ENCODE results near the gene XG.
"Not testable (repeated sequence)": the region's sequence is repeated elsewhere in the genome, so short reads cannot be mapped to it uniquely, and the experiment has no call there.

Gene XG

DNA sequence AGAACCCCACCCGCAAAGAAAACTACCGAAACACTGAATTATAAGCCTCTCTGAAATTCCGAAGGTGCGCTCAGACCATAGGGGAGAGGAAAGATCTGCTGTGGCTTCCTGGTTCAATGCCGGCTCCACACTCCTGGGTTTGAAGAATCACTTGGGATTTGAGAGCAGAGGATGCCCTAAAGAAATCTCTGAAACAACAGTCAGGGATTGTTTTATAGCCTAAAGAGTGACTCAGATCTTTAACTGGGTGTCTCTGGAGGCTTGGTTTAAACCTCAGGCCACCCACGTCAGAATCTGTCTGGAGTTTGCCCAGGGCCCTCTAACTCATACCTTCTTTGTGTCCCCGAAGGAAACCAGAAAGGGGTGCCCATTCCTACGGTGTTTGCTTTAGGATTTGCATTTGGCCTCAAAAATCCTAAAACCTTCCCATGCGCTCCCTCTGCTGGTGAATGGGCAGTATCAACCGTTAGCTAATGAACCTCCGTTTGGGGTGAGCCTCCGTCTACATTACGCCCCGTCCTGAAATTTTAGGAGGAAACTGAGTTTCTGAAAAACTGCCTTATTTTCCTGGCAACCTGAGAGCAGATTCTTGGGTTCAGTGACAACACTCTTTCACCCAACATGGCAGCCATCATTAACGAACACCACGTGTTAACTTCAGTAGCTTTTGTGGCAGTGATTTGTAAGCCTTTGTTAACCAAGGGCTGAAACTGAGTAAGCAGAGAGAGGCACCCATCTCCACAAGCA is 60.5 kb downstream of the XG start:
- in situ Hi-C loops (cut with MboI; ENCODE audit: low sequenced_read_pairs), result not testable (repeated sequence)

DNA sequence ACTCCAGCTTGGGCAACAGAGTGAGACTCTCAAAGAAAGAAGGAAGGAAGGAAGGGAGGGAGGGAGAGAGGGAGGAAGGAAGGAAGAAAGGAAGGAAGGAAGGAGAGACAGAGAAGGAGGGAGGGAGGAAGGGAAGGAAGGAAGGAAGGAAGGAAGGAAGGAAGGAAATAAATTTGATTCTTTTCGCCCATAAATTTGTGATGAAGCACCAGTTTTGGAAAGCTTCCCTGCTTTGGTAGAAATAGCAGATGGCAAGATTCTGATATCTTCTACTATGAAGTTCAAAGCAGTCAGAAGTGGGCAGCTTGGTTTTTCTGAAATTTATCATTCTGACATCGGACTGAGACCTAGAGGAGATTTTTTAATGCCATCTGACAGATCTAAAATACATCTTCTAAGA is 65.2 kb downstream of the XG start:
- in situ Hi-C loops (cut with MboI; ENCODE audit: low sequenced_read_pairs), result no loop called here

DNA sequence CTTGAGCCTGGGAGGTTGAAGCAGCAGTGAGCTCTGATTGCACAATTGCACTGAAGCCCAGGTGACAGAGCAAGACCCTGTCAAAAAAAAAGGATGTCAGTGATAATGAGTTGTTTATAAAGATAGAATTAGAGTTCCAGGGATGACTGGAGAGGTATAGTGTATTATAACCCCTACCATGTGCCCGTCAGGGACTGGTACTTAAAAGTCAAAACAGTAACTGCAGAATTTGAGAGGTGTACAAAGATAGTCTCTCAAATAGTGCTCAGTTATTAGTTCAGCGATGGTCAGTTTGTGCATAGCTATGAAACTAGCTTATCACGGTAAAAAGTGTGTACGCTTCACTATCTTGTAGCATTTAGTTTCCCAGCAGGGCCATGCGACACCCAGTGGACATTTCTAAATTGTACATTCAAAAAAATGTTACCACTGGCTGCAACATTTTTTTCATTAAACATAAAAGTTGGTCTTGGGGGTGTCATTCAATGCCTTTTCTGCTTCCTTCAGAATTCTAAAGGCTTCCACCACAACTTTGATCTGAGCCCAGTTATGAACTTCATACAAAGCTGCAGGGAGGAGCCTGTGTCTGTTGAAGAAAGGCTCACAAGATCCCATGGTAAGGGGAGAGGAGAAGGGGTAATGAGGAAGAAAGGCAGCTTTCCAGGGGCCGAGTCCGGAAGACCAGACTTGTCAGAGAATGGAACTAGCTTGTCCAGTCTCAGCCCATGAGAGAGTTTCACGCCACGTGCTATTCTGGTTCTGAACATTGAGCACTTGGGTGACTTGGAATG is 67.7 kb downstream of the XG start:
- in situ Hi-C loops (cut with MboI; ENCODE audit: low sequenced_read_pairs), result no loop called here

DNA sequence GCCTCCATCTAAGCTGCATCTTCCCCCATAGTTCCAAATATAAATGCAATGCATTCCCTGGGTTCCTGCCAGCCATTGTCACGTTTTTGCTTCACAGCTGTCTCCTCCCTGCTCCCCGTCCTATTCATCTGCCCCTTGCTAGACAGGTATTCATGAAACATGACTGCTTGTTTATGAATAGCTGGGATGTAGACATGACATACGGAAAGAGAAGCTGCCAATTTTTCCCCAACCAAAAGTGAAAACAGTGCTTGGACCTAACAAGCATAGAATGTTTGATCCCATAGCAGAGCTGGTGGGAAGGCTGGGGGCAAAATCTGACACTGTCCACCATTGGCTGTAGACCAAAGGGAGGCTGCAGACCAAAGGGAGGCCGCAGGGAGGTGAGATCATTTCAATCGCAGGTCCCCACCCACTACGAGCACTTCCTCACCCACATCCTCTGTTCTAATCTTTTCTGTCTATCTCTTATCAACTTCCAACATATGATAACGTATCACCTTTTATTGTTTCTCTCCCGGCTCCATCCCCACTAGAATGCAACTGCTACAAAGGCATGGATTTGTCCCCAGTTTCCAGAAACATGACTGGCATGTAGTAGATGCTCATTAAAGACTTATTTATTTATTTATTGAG is 68.4 kb downstream of the XG start:
- in situ Hi-C loops (cut with MboI; ENCODE audit: low sequenced_read_pairs), result no loop called here

DNA sequence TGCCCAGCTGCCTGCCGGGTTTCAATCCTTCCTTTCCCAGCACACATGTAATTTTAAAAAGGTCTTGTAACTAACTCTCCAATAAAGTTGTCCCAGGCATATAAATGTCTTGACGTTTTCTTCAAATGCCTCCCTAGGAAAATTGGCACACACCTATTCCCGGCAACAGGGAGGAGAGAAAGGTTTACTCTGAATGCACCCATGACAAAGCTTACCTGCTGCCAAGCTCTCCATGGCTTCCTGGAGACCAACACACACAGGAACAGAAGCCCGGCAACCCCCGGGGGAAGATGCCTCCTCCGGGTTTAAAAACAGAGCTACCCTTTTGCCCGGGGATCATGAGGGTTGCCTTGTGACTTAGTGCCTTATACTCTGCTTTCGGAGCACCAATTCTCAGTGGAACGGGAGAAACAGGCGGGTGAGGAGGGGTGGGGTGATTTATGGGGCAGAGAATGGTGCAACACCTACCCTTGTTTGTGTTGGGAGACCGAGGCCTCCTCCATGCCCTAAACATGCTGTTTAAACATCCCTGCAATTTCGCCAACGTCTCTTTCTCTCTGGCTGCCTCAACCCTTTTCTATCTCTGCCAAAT is 72.1 kb downstream of the XG start:
- in situ Hi-C loops (cut with MboI; ENCODE audit: low sequenced_read_pairs), result no loop called here

DNA sequence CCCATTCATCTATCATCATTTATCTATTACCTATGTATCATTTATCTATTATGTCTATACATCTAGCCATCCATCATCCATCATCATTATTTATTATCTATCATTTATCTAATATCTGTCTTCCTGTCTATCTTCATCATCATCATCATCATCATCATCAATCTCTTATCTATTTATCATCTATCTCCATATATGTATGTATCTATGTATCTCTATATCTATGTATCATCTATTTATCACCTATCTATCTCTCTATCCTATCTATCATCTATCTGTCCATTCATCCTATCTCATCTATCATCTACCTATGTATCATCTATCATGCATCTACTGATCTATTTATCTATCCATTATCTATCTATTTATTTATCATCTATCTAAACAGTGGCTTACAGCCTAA is 73.0 kb downstream of the XG start:
- in situ Hi-C loops (cut with MboI; ENCODE audit: low sequenced_read_pairs), result no loop called here

DNA sequence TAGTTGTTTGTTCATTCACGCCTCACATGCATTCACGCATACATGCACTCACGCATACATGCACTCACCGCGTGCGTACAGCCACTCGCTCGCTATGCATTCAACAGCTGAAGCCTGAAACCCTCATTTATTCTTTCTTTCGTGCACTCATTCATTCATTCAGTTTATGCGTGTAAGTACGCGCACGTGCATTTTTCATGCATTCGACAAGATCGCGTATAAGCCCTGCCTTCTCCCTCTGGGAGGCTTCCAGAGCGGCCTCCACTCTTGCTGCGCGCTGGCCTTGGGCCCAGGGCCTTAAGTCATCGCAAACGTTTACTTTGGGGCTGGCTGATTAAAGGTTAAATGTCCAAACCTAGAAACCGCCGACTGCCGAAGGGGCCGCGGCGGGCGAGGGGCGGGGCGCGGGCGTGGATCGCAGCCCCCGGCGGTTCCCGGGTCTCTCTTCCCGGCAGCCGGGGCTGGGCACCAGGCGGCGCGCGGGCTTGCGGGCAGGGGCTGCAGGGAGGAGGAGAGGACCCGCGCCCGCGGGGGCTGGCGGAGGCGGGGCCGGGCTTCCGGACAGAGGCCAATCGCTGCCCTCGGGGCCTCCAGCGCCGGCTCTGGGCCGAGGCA is 76.6 kb downstream of the XG start, which contains the start of gene GYG2:
Gene GYG2 (plus strand): TSS at position 587 of the 615 bp plus-strand sequence. CDS start 1,259 bp downstream, outside the sequence.
- in situ Hi-C loops (cut with MboI; ENCODE audit: low sequenced_read_pairs), result no loop called here

DNA sequence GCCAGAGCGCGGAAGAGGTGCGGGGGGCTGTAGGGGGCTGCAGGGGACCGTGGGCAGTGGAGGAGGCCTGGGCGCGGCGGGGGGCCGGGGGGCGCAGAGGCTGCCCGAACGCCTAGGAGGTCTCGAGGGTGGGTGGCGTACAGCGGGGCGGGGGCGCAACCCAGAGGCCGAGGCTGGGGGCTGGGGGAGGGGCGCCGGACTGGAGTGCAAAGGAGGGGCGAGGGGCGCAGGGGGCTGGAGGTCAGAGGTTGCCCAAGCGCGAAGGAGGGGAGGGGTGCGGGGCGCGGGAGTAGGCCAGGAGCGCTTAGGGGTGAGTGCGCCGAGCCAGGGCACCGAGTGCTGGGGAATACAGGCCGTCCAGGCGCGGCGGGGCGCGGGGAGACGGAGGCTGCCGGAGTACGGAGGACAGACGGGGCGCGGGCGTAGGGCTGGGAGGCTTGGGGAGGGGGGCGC is 77.1 kb downstream of the XG start:
- in situ Hi-C loops (cut with MboI; ENCODE audit: low sequenced_read_pairs), result no loop called here

DNA sequence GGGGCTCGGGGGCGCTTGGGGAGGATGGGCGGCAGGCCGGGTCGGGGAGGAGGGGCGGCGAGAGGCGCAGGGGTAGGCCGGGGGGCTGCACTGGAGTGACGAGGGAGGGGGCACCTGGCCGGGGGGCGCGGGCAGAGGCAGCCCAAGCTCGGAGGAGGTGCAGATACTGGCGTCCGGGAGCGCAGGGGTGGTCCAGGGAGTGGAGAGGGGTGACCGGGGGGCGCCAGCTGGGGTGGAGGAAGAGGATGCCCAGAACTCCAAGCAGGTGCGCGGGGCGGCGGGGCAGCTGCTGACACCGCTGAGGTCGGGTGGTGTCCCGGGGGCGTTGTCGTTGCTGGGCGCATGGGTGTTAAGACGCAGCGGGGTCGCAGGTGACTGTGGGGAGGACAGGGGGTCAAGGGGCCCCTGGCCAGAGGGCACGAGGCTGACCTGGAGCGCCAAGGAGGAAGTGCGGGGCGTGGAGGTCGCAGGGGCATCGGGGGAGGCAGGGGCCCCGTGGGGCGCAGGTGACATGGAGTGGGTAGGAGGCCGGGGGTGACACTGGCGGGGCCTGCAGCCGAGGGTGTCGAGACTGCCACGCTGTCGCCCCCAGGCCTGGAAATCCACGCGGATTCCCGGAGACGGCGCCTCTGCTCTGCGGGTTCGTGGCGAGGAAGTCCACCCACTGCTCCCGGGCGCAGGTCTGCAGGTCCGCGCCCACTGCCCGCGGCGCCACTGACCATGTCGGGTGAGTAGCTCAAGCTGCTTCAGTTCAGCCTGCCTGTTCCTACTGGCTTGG is 77.8 kb downstream of the XG start:
- in situ Hi-C loops (cut with MboI; ENCODE audit: low sequenced_read_pairs), result no loop called here

DNA sequence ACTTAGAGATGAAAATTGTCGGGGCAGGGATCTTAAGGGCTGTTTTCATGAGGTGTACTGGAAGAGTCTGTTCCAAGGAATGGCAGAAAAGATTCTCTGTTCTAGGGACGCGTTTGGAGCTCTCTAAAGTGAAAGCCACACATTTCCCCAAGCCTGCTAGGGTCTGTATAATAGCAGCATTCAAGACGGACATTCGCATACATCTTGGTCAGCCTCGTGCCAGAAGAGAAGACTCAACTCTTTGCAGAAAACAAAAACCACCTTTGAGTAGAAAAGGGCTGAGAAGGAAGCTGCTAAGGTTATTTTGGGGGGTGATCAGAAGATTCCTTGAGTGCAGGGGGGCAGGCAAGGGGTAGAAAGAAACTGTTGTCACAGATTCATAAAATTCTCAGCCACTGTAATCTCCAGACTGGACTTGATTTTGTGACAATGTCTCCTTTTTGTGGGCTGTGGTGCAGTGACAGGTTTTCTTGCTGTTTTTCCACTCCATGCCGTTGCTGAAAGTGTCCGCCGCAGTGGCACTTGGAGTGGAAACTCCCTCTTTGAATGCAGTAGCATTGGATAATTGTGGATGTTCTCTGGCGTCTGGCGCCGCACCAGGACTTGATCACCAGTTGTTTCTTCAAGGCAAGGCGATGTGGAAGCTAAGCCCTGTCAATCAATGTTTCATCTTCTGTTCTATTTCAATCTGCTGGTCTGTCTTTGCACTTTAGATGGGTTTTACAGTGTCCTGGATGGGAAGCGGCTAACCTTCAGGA is 79.8 kb downstream of the XG start:
- in situ Hi-C loops (cut with MboI; ENCODE audit: low sequenced_read_pairs), result no loop called here

DNA sequence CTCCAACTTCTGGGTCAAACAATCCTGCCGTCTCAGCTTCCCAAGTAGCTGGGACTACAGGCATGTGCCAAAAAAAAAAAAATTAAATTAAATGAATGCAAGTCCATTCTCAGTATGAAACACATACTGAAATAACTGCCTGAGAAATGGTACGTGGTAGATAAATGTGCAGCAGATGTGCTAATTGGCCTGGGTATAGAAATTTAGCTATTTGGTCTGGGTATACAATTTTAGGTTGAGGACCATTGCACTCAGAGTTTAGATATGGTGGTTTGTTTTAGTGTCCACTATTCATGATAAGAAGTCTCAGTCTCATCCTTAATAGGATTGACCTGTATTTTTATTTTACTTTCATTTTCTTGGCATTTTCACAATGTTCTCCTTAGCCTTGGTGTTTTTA is 86.1 kb downstream of the XG start:
- in situ Hi-C loops (cut with MboI; ENCODE audit: low sequenced_read_pairs), result no loop called here

DNA sequence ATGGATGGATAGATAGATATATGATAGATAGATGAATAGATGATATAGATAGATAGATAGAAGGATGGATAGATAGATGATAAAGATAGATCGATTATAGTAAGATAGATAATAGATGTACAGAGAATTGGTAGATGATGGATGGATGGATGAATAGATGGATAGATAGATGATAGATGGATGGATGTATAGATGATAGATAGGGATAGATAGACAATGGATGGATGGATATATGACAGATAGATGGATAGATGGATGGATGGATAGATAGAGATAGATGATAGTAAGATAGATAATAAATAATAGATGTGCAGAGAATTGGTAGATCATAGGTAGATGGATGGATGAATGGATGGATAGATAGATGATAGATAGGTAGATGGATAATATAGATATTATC is 89.1 kb downstream of the XG start:
- in situ Hi-C loops (cut with MboI; ENCODE audit: low sequenced_read_pairs), result no loop called here

DNA sequence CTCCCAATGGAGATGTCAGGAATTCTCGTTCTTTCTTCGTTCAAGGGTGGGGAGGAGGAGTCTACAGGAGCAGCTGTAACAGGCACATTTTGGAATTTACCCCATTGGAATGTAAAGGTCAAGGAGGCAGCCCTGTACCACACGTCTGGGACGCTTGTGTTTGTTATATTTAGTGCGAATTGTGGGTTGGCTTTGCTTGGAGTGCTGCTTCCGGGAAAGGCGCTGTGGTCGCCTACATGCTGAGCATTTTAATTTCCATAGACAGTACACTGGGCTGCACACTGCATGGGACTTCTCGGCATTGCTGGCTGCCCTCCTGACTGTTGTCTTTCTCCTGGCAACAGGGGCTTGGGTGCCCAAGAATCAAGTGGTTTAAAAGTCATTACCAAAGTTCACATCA is 89.7 kb downstream of the XG start:
- in situ Hi-C loops (cut with MboI; ENCODE audit: low sequenced_read_pairs), result no loop called here

DNA sequence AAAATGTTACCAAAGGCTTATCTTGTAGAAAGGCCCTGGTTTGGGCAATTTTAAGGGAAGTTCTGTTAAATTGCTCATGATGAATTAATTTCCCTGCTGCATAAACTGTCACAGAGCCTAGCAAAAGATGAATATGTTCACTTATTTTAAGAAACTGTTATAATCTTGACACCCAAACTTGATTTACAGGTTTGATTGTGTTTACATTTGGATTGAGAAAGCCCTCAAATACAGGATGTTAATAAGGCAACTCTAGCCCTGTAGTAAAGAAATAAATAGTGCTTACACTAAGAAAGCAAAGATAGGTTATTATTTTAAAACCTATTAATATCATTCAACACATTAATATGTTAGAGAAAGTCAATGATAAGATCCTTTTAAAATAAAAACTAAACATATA is 95.2 kb downstream of the XG start:
- in situ Hi-C loops (cut with MboI; ENCODE audit: low sequenced_read_pairs), result no loop called here

DNA sequence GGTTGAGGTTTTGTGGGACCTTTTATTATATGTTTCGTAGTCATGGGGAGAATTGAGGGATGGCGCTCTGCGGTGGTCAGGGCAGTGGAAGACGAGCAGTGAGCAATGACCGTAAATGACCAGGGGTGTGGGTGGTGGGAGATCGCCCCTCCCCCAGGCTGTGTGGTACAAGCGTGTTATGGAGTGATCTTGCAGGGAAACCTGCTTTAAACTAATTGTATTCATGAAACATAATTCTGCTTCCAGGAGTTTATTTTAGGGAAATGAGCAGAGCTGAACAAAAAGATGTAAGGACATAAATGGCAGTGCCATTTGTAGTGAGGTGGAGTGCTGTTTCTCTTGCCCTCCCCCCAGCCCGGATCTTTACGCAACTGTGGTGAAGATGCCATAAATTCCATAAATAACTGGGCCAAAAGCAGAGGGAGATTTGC is 97.0 kb downstream of the XG start:
- in situ Hi-C loops (cut with MboI; ENCODE audit: low sequenced_read_pairs), result no loop called here

DNA sequence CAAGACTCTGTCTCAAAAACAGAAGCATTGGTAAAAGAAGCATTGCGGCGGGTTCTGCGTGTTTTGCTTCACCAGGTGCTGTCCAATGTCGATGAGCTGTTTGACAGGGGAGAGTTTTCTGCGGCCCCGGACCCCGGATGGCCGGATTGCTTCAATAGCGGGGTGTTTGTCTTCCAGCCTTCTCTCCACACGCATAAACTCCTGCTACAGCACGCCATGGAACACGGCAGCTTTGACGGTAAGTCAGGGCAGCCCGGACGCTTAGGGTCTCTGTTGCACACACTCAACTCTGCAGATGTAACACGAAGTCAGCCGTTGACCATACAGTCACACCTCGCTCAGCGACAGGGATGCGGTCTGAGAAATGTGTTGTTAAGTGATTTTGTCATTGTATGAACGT is 103.1 kb downstream of the XG start:
- in situ Hi-C loops (cut with MboI; ENCODE audit: low sequenced_read_pairs), result no loop called here

DNA sequence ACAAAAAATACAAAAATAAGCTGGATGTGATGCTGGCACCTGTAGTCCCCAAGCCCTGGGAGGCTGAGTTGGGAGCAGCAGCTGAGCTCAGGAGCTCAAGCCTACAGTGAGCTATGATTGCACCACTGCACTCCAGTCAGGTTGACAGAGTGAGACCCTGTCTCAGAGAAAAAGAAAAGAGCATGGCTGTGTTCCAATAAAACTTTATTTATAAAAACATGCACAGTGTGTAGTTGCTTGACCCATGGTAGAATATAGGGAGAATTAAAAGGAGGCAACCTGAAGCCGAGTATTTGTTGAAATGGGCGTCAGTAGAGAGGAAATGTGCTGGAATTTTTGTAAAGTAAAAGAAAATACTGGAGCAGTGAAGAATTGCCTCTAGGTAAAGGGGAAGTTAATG is 103.9 kb downstream of the XG start:
- in situ Hi-C loops (cut with MboI; ENCODE audit: low sequenced_read_pairs), result no loop called here

DNA sequence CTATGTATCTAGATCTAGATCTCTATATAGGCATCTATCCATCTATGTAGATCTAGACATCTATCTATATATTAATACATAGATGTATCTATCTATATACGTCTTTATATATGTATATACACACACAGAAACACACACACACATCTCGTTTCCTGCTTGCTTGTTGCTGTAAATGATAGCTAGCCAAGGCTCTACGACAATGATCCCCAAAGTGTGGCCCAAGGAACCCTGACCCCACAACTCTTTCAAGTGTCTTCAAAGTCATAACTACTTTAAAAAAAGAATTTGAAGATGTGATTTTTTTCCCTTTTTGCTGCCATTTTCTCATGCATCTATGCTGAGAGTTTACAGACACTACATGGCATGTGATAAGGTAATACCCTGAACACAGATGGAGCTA is 105.7 kb downstream of the XG start:
- in situ Hi-C loops (cut with MboI; ENCODE audit: low sequenced_read_pairs), result no loop called here

DNA sequence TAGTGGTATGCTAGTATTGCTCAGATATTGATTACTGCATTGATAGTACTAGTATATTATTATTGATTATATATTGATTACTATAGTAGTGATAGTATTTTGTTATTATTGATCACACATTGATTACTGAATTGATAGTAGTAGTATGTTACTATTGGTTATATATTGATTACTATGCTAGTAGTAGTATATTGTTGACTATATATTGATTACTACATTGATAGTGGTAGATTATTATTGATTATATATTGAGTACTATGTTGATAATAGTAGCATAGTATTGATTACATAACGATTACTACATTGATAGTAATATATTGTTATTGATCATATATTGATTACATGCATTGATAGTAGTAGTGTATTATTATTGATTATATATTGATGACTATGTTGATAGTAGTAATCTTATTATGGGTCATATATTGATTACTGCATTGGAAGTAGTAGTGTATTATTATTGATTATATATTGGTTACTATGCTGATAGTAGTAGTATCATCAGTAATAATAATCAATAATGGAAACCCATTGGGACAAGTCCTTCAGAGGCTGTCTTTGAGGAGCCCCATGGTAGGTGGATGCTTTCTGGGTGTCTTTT is 107.5 kb downstream of the XG start:
- in situ Hi-C loops (cut with MboI; ENCODE audit: low sequenced_read_pairs), result no loop called here
